SHP77 (cell line): Measurements from ENCODE around the gene SUSD2.
"Not testable (repeated sequence)": the region's sequence is repeated elsewhere in the genome, so short reads cannot be mapped to it uniquely, and the experiment has no call there.

ENCODE experiments used
- DNase-seq, 2 experiments: peaks; one replicate each; lab custom pipeline; 2025; lab: John Stamatoyannopoulos, UW

SUSD2 gene

GRCh38 chr22:24214467-24215285 lies 33.4 kb downstream of the SUSD2 start:
- DNase-seq: no peak

GRCh38 chr22:24216541-24217209 lies 35.4 kb downstream of the SUSD2 start:
- DNase-seq: no peak

GRCh38 chr22:24217384-24217783 lies 36.1 kb downstream of the SUSD2 start:
- no peak for DNase-seq

DNA sequence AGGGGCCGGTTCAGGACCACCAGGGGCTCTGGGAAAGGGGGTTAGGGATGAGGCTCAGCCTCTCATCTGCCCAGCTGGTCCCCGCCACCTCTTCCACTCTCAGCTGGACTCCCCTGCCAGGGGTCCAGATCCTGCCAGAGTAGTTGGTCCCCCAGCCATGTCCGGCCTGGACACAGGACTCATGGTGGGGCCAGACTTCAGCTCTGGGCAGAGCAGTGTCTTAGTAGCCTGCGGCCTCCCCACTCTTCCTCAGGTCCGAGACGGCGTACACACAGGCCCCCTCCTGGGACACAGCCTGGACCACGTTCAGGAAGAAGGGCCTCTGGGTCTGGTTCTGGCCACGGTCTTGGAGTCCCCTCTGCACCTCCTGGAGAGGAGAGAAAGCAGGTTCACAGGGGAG lies 38.5 kb downstream of the SUSD2 start:
- no peak for DNase-seq

DNA sequence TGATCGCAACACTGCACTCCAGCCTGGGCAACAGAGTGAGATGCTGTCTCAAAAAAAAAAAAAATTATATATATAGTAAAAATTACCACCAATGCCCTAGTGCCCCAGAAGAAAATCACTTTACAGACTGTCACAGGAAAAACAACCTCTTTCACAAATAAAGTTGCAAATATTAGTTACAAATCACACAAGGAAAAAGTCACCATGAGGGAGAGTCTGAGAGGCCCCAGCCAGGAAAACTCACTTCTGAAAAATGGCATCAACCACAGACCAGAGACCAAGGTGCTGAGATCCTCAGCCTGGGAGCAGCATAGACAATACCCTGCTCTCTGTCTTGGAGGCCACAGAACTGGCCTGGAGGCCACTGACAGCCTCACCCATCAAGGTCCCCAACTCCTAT lies 43.2 kb downstream of the SUSD2 start:
- no peak for DNase-seq

DNA sequence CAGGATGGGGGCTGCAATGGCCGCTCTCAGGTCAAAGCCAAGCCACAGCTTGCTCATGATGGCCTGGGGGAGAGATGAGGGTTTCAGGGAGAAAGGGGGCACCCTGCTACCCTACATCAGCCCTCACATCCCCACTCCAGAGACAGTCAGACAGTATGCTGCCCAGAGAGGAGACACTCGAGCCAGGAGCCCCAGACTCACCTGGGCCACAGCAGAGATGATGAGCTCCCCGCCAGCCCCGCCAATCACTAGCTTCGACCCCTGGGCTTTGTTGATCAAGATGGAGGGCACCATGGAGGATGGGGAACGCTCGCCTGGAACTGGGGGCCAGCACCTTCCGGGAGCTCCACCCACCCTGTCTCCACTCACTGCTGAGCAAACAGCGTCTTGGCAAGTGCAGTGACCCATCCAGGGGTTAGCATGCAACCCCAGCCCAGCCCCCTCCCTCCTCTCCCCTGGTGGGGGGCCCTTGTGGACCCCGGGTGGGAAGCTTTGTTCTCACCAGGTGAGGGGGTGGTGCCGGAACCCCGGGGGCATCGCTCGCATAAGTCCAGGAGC lies 43.8 kb downstream of the SUSD2 start:
- no peak for DNase-seq

DNA sequence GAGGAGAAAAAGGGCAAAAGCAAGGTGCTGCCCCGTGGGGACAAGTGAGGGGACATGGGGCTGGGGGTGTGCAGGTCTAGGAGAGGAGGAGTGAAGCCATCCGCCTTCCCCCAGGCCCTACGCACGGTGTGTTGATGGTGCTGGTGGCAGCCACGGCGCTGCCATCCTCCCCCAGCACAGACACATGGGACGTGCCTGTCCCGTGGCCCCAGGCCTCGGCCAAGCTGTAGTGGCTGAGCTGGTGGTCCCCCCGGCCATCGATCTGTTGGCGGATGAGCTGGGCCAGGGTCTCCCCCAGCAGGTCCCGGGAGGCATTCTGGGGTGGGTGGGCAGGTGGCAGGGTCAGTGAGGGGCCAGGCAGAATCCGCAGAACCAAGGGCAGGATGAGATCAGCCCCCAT lies 44.7 kb downstream of the SUSD2 start:
- no peak for DNase-seq

DNA sequence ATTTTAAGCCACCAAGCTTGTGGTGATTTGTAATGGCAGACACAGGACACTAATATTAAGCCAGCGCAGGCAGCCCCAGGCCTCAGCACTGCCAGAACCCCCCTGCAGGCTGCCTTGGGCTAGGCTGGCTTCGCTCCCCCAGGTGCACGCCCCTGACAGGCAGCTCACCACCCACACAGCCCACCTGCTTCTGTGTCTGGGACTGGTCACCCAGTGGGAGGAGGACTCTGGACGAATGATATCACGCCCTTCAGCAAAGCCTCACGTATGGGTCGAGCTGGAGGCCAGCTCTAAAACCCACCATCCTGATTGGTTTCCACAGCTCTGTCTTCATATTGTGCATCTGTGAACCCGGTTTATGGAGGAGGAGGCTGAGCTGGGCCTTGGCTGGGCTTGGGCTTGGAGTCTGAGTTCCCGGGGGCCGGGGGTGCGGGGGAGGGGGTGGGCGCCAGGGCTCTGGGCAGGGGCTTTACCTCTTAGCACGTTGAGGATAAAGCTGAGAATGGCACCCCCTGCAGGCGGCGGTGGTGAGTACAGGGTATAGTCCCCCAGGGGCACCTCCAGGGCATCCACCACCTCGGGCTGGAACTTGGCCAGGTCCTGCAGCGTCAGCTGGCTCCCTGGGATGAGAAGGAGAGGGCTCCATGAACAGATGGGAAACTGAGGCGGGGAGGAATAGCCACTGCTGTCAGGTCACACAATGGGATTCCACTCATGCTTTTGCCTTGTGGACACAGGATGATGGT lies 49.8 kb downstream of the SUSD2 start:
- DNase-seq: no peak

DNA sequence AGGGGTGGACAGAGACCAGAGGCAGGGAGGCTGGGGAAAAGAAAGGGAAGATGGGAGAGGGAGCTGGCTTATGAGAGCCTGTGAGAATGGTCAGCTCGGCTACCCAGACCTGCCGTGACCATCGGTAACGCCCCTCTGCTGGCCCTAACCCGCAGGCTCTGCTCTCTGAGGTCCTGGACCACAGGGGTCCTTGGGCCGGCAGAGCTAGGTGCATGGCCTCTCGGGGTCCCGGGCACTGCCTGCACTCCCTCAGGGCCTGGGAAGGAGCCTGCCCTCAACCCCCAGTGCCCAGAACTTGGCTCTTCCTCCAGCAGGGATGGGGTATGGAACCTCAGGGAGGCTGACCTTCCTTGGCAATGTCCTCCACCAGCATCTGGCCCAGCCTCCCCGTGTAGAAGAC lies 50.4 kb downstream of the SUSD2 start:
- no peak for DNase-seq

DNA sequence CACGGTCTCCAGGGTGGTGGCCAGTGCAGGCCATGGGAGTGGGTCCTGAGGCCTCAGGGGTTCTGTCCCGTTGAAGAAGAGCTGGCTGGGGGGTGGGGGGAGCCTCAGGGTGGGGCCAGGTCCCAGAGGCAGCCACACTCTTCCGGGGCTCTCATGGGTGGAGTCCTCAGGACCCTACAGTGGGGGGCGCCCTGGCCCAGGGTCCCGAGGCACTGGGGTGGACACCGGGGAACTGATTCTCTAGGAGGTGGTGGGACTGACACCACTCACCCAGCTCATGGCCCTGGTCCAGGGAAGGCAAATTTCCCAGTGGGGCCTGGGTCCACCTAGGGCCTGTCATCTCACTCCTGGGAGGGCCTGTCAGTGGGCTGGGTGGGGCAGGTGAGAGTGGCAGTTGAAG lies 50.8 kb downstream of the SUSD2 start:
- no peak for DNase-seq

DNA sequence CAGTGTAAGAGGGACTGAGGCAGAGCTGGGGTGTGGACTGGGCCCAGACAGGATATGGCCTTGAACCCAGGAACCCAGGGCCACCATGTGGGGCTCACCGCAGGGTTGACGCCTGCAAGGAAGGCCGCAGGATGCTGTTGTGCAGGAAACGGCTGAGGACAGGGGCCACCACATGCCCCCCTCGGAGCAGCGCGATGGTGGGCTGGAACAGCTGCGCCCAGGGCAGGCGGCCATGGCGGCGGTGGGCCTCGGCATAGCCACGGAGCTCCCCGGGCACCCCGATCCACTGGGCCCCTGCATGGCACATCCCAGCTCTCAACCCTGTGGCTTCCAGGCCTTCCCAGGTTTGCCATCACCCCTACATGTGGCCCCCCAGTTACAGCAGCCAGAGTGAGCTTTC lies 51.4 kb downstream of the SUSD2 start:
- DNase-seq: no peak

DNA sequence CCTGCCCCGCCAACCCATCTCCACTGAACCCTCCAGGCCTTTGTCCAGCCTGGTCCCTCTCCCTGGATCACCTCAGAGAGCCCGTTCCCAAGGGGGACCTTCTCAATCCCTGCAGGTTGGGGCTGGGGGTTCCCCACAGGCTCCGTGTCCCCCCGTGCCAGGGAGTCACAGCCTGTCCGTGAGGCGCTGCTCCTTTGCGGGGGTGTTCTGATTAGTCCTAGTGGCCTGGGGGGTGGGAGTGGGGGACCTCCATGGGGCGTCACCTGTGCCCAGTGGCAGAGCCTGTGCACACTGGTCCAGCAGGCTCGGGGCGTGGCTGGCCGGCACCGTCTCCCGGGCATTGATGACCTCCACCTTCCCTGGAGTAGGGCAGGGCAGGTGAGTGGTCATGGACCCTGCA lies 51.9 kb downstream of the SUSD2 start:
- no peak for DNase-seq

GRCh38 chr22:24233816-24234215 lies 52.5 kb downstream of the SUSD2 start:
- no peak for DNase-seq

GRCh38 chr22:24235315-24235714 lies 54.0 kb downstream of the SUSD2 start:
- DNase-seq: no peak

- DNase-seq: no peak
These were observed 55.4 kb downstream of the SUSD2 start for GRCh38 chr22:24236656-24237055.

GRCh38 chr22:24238101-24238694 lies 56.9 kb downstream of the SUSD2 start:
- not testable (repeated sequence) for DNase-seq
